GM21528 (cell line): ENCODE data around the gene FXYD6.

Experiments
- ATAC-seq: cut with Tn5 transposase; IDR thresholded peaks from one replicate; pipeline ENCODE4 v1.9.1; 2021; ENCODE audit warnings: mild to moderate bottlenecking, moderate library complexity; ENCODE audit not compliant: unreplicated experiment, low FRiP score

FXYD6 gene

GRCh38 chr11:117833401-117833891 lies 43.0 kb downstream of the FXYD6 start:
- no peak for ATAC-seq

DNA sequence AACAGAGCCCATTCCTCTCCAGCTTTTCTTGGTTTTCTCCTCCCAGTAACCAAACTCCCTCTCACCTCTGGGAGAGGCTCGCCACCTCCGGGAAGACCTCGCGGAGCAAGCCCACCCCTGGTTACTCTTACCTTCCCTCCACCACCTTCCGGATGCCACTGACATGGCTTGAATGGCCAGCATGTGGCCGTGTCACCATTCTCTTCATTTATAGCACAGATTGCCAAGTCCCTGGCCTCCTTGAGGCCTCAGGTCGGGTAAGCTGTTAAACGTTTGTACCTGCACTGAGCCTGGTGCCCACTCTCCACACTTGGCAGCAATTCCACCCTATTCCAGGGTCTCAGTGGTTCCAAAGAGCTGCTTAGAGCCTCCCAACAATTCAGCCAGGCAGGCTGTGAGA lies 43.9 kb downstream of the FXYD6 start:
- ATAC-seq, result no peak

DNA sequence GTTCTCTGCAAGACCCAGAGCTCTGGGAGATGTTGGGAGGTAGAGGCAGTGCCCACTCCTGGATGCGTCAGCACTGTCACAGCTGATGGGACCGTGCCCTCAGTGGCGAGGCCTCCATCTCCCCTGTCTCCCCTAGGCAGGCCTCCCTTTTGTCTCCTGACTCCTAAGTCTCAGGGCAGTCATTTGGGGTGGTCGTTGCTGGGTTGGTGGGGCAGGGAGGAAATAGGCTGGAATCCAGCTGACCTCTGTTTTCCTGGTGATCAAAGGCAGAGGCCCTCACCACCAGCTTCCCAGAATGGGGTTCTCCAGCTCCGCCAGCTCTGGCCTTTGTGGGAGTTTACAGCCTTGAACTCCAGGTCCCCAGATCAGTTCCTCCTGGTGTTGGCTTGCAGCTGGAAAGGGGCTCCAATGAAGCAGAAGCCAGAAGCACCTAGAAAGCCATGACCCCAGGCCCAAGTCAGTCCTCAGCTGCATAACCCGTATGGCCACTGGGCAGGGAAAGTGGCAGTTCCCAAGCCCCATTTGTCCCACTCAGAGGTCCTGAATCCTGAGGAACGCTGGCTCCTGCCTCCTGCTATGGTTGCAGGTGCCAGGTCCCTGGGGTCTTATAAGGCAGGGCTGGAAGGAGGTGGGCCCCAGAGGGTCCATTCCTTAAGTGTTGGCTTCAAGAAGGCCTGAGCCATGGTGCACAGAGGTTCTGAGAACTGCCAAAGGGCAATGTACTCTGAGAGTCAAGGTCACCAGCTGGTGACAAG lies 44.6 kb downstream of the FXYD6 start:
- ATAC-seq, result no peak

GRCh38 chr11:117830674-117831351 lies 45.6 kb downstream of the FXYD6 start:
- no peak for ATAC-seq

DNA sequence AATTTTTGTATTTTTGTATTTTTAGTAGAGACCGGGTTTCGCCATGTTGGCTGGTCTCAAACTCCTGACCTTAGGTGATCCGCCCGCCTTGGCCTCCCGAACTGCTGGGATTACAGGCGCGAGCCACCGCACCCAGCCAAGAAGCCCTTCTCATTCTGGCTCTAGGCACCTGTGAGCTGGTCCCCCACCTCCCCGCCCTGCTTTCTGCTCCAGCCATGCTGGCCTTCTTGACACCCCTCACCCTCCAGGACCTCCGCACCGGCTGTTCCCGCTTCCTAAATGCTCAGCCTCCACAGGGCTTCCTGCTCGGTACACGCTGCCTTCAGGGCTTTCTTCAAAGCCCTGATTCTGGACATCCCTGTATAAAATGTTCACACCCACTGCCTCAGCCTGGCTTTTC lies 46.4 kb downstream of the FXYD6 start:
- no peak for ATAC-seq

DNA sequence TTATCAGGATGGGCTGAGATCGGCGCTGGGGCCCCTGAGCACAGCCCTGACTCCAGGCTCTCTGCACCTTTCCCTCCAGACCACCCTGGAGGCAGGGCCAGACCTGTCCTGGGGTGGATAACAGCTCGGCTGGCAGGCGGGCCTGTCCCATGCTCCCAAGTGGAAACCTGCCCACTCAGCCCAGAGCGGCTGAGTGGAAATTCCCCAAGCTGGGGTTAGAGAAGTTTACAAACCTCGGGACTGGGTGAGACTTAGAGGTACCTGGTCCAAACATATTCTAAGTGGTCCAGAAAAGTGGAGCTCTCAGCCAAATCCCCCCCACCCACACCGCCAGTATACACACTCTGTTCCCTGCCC lies 47.1 kb downstream of the FXYD6 start:
- ATAC-seq, result no peak

GRCh38 chr11:117828611-117829368 lies 47.7 kb downstream of the FXYD6 start:
- ATAC-seq, result no peak

- ATAC-seq, result no peak
These were observed 48.6 kb downstream of the FXYD6 start for GRCh38 chr11:117827521-117828511.

GRCh38 chr11:117826832-117827231 lies 49.6 kb downstream of the FXYD6 start:
- ATAC-seq, result no peak

DNA sequence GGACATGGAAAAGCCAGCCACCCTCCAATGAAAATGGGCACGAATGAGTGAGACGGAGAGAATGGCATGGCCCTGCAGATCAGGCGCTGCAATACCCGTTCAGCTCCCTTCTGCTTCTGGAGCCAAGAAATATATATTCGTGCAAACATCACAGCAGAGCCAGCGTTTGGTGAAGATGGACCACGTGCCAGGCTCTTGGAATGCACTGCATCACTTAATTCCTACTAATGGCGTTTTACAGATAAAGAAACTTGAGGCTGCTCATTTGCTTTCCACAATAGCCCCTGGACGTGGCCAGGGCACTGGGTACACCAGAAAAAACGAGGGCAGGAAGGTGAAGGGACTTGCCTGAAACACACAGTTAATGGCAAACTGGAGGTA lies 50.3 kb downstream of the FXYD6 start:
- ATAC-seq, result no peak

DNA sequence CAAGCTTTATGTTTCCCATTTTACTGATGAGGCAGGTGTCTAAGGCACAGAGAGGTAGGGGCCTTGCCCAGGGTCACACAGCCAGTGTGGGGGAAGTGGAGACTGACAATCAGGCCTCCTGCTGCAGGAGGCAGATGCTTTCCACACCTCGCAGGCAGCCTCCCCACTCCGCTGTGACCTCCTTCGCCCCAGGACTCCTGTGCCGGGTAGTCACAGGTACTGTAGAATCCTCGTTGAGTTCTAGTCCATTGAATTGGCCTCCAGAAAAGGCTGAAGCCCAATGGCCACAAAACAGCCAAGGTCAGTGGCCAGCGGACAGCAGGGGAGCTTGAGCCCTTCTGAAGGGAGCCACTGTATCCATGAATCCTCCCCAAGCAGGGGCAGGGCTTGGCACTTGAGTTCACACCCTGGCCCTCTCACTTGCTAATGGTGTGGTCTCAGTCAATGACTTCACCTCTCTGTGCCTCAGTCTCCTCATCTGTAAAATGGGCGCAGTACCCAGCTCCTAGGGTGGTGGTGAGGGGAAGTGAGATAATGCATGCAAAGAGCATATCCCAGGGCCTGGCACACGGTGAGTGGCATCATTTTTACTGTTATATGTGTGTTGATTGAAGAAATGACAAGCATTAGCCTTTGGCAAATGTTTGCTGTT lies 50.8 kb downstream of the FXYD6 start:
- no peak for ATAC-seq

DNA sequence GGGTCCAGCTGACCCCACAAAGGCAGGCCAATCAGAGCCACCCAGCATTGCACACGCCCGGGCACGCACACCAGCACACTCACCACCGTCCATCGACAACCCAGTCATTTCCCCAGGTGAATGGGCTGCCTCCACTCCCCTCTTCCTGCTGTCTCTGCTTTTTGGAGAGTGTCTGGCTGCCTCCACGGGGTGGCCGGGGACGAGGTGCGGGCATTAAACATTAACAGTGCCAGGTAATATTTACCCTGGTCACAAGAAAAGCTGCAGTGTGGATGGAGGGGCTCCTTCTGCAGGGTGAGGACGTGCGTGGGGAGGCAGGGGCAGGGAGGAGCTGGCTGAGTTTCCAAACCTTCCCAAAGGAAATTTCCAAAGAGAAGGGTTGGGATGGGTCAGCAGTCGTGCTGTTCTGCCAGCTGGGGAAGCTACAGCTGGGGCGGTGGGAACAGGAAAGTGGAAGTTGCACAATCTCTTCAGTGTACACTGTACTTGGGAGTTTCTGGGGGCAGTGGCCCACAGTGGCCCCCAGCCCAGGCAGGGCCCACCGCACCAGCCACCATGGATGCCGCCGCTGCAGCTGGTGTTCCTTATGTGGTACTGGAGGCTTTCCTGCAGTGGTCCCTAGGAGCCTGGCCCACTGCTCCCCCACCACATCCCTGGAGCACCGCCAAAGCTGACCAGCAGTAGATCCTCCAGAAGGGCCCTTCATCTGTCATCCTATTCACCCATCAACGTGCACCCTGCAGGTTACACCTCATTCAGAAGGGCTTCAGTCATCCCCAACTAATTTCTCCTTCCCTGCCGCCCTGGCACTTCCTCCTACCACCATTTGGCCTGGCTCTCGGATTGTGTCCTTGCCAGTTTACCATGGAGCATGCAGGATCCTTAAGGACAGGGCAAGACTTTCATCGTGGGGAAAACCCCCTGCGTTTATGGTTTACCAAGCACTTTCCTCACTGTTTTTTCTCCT lies 51.6 kb downstream of the FXYD6 start, which contains the start of gene FXYD2:
TSS of gene FXYD2 (minus strand) at position 174 of the 967 bp plus-strand sequence. CDS start at position 108, 66 bp downstream.
- ATAC-seq, result no peak

GRCh38 chr11:117823946-117824420 lies 52.5 kb downstream of the FXYD6 start:
- no peak for ATAC-seq

GRCh38 chr11:117823294-117823945 lies 53.0 kb downstream of the FXYD6 start:
- ATAC-seq, result no peak

- ATAC-seq, result no peak
These were observed 54.1 kb downstream of the FXYD6 start for GRCh38 chr11:117822074-117823033.

DNA sequence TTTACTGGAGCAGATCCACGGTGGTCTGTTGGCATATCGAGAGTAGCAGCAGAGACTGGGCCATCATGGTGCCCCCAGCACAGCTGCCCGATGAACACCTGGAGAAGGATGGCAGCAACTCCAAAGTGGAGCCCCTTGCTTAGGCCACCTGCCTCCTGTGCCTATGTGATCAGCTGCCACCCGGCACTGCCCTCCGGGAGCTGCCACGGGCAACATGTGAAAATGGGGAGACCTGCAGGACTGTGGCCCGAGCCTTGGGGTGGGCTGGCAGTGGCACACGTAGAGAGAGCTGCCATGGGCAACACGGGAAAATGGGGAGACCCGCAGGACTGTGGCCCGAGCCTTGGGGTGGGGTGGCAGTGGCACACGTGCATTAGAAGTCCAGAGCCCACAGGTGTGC lies 55.0 kb downstream of the FXYD6 start:
- ATAC-seq, result no peak

DNA sequence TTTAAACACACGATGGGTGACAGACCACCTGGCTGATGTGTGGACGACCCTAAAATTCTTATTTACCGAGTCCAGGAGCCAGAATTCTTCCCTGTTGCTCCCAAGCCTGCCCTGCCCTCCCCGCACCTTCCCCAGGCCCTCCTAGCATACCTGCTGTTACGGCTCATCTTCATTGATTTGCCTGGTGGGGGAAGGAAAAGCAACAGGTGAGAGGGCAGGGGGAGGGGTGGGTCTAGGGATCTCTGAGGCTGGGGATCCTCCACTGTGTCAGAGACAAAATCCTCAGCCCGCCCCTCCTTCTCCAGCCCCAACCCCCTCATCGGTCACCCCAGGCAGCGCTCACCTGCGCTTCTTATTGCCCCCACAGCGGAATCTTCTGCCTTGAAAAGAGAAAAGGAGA lies 55.9 kb downstream of the FXYD6 start:
- no peak for ATAC-seq
